Neural progenitor cell (in vitro differentiated cells): ENCODE measurements around the gene POFUT2.

Experiments
- CTCF ChIP-seq: fragments of 200-600 bp; sonication (generic); IDR thresholded peaks from 2 replicates; pipeline ENCODE4 v1.5.1; 2017; ENCODE audit warnings: antibody characterized with exemption, mild to moderate bottlenecking
- EZH2 ChIP-seq: fragments of 200-600 bp; sonication (generic); IDR thresholded peaks from 2 replicates; pipeline ENCODE4 v1.6.1; 2017; ENCODE audit warnings: antibody characterized with exemption, mild to moderate bottlenecking, moderate library complexity
- EZH2phosphoT487 ChIP-seq: fragments of 200-600 bp; sonication (generic); IDR thresholded peaks from 2 replicates; pipeline ENCODE4 v1.6.1; 2017; ENCODE audit warnings: antibody characterized with exemption

- TF ChIP-seq CTCF (no peak), EZH2 (no peak), EZH2phosphoT487 (no peak)
Observed at GRCh38 chr21:45302082-45303061, 14.7 kb upstream of the POFUT2 start.
